Heart left ventricle (tissue), 13 donors: ENCODE measurements around the gene LRRTM1.

Experiments used
- CTCF ChIP-seq, 12 donors: fragments of 200-600 bp; sonication (generic) in 4 of 12; IDR thresholded peaks; one replicate each; pipeline versions ENCODE4 v1.5.0 to v1.8.0; 2018 to 2022; ENCODE audit warnings: antibody characterized with exemption in 12 of 12, mild to moderate bottlenecking in 5 of 12
- POLR2A ChIP-seq, 2 donors: fragments of 450-650 bp; IDR thresholded peaks; one replicate each; pipeline ENCODE4 v1.6.1; 2017; ENCODE audit warnings: antibody characterized with exemption in 2 of 2, mild to moderate bottlenecking in 2 of 2, moderate library complexity in 2 of 2
- donor health status: ischemic (EF 13 %, LVEDD 7.1; RV severe dilation, severe dysfunction).
- donor health status: DM: no; HTN: yes; CAD: no.
- donor health status: DM: no; HTN: no; CAD: no.
- donor health status: ischemic (EF 25% LVEDD 6.9; RV normal size, moderate dysfunction).
- donor health status: ischemic (EF 25% LVEDD 5.7; RV mildly dilated, moderate dysfunction).
- donor health status: ischemic (EF 35%, LVEDD 5.7; RV mildly dilated, moderate dysfunction).
- donor health status: nonischemic (EF 11% LVEDD 7.7; RV severe dilation, severe dysfunction).
- donor health status: DM: yes; HTN: yes; CAD: no.
- donor health status: PGD.
- donor health status: ischemic (EF 29% LVEDD 5.4; RV normal size, mild dysfunction).
- donor health status: nonischemic (EF 23%, LVEDD 6.1; RV moderate dilation, normal function).

GRCh38 chr2:80333886-80334285 lies 29.3 kb upstream of the LRRTM1 start:
- TF ChIP-seq CTCF (IDR thresholded peaks at IDR 0.05) (no peak), POLR2A (IDR thresholded peaks at IDR 0.05) (no peak)
